ENCODE data around the gene TLE3.

Gene TLE3

GRCh38 chr15:70035051-70035718 is 62.5 kb downstream of the TLE3 start:
- ATAC-seq = no peak
- TF ChIP-seq SNAI2 (CRISPR knock-in tag; IDR thresholded peaks at IDR 0.05) = no peak
- TF ChIP-seq PATZ1 (CRISPR knock-in tag; IDR thresholded peaks at IDR 0.05; ENCODE audit: borderline replicate concordance) = no peak
- no peak for TF ChIP-seq ZNF70 (CRISPR knock-in tag; IDR thresholded peaks at IDR 0.05)
- TF ChIP-seq GLIS3 (CRISPR knock-in tag; IDR thresholded peaks at IDR 0.05) = no peak
- TF ChIP-seq ZNF8 (CRISPR knock-in tag; IDR thresholded peaks at IDR 0.05) = no peak
- TF ChIP-seq ARNTL (CRISPR knock-in tag; IDR thresholded peaks at IDR 0.05; ENCODE audit: borderline replicate concordance, low read depth) = no peak
- no peak for TF ChIP-seq TCF4 (CRISPR knock-in tag; IDR thresholded peaks at IDR 0.05; ENCODE audit: borderline replicate concordance)
- TF ChIP-seq CREB5 (CRISPR knock-in tag; IDR thresholded peaks at IDR 0.05; ENCODE audit: low read depth) = no peak
- no peak for TF ChIP-seq ZFP3 (CRISPR knock-in tag; IDR thresholded peaks at IDR 0.05)
- TF ChIP-seq CSDC2 (CRISPR knock-in tag; IDR thresholded peaks at IDR 0.05) = no peak
- TF ChIP-seq CSRNP3 (CRISPR knock-in tag; IDR thresholded peaks at IDR 0.05) = no peak
- no peak for TF ChIP-seq ISL1 (CRISPR knock-in tag; IDR thresholded peaks at IDR 0.05)
- no peak for TF ChIP-seq PPARA (CRISPR knock-in tag; IDR thresholded peaks at IDR 0.05; ENCODE audit: borderline replicate concordance)
- TF ChIP-seq OSR1 (CRISPR knock-in tag; IDR thresholded peaks at IDR 0.05) = no peak
- TF ChIP-seq ZC3H10 (CRISPR knock-in tag; IDR thresholded peaks at IDR 0.05) = no peak
- no peak for TF ChIP-seq ZNF565 (CRISPR knock-in tag; conservative IDR thresholded peaks at IDR 0.05; ENCODE audit: low read depth)
- TF ChIP-seq POU6F1 (CRISPR knock-in tag; IDR thresholded peaks at IDR 0.05; ENCODE audit: borderline replicate concordance, low read depth) = no peak
- TF ChIP-seq, protein P1, sequence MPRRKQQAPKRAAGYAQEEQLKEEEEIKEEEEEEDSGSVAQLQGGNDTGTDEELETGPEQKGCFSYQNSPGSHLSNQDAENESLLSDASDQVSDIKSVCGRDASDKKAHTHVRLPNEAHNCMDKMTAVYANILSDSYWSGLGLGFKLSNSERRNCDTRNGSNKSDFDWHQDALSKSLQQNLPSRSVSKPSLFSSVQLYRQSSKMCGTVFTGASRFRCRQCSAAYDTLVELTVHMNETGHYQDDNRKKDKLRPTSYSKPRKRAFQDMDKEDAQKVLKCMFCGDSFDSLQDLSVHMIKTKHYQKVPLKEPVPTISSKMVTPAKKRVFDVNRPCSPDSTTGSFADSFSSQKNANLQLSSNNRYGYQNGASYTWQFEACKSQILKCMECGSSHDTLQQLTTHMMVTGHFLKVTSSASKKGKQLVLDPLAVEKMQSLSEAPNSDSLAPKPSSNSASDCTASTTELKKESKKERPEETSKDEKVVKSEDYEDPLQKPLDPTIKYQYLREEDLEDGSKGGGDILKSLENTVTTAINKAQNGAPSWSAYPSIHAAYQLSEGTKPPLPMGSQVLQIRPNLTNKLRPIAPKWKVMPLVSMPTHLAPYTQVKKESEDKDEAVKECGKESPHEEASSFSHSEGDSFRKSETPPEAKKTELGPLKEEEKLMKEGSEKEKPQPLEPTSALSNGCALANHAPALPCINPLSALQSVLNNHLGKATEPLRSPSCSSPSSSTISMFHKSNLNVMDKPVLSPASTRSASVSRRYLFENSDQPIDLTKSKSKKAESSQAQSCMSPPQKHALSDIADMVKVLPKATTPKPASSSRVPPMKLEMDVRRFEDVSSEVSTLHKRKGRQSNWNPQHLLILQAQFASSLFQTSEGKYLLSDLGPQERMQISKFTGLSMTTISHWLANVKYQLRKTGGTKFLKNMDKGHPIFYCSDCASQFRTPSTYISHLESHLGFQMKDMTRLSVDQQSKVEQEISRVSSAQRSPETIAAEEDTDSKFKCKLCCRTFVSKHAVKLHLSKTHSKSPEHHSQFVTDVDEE (CRISPR knock-in tag; IDR thresholded peaks at IDR 0.05) = no peak
- no peak for TF ChIP-seq ESRRG (CRISPR knock-in tag; IDR thresholded peaks at IDR 0.05)

GRCh38 chr15:70034596-70034995 is 63.1 kb downstream of the TLE3 start:
- no peak for ATAC-seq
- TF ChIP-seq SNAI2 (CRISPR knock-in tag; IDR thresholded peaks at IDR 0.05) = no peak
- no peak for TF ChIP-seq ZFP30 (CRISPR knock-in tag; IDR thresholded peaks at IDR 0.05)
- no peak for TF ChIP-seq GLIS3 (CRISPR knock-in tag; IDR thresholded peaks at IDR 0.05)
- no peak for TF ChIP-seq ESRRG (CRISPR knock-in tag; IDR thresholded peaks at IDR 0.05)
- TF ChIP-seq ZFP3 (CRISPR knock-in tag; IDR thresholded peaks at IDR 0.05) = no peak

DNA sequence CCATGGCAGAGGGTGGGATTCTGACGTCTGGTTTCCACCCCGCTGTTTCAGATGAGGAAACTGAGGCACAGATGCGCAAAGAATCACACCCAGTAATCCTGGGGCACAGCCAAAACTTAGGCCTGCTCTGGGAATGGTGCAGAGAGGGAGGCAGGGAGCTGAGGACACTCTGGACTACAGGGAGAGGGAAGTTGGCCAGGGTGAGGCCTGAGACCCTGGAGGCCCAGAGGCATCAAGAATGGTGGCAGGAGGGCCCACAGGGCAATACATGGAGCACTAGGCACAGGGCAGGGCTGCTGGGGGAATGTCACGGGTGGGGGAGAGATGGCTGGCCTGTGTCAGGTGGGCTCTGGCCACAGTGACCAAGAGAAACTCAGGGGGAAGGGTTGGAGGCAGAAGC is 63.6 kb downstream of the TLE3 start:
- ATAC-seq = 0 out of 3 replicates have a peak, but pooled peaks have one; percentile 5
- TF ChIP-seq ISL1 (CRISPR knock-in tag; IDR thresholded peaks at IDR 0.05) = no peak
- TF ChIP-seq CSRNP3 (CRISPR knock-in tag; IDR thresholded peaks at IDR 0.05) = no peak
- TF ChIP-seq PPARA (CRISPR knock-in tag; IDR thresholded peaks at IDR 0.05; ENCODE audit: borderline replicate concordance) = no peak
- TF ChIP-seq CSDC2 (CRISPR knock-in tag; IDR thresholded peaks at IDR 0.05) = no peak
- no peak for TF ChIP-seq GLIS3 (CRISPR knock-in tag; IDR thresholded peaks at IDR 0.05)
- no peak for TF ChIP-seq ESRRG (CRISPR knock-in tag; IDR thresholded peaks at IDR 0.05)
- TF ChIP-seq OSR1 (CRISPR knock-in tag; IDR thresholded peaks at IDR 0.05) = no peak
- no peak for TF ChIP-seq TCF4 (CRISPR knock-in tag; IDR thresholded peaks at IDR 0.05; ENCODE audit: borderline replicate concordance)
- no peak for TF ChIP-seq RARB (CRISPR knock-in tag; IDR thresholded peaks at IDR 0.05)
- no peak for TF ChIP-seq POU6F1 (CRISPR knock-in tag; IDR thresholded peaks at IDR 0.05; ENCODE audit: borderline replicate concordance, low read depth)
- no peak for TF ChIP-seq ARNTL (CRISPR knock-in tag; IDR thresholded peaks at IDR 0.05; ENCODE audit: borderline replicate concordance, low read depth)

All from SK-N-SH treated with all-trans-retinoic acid at 6 μM for 48 hours (cell line).